Activated CD4-positive, alpha-beta T cell treated with anti-CD3 and anti-CD28 coated beads, Interleukin-2, amount 50 U/mL, for 48 hours (primary cell): Measurements from ENCODE around the gene ACADL.

Source experiments
- DNase-seq, 2 experiments: peaks; one replicate each; pipeline ENCODE4 v3.0.0-alpha.2; 2020

The ACADL gene

GRCh38 chr2:210169516-210170195 lies 55.6 kb downstream of the ACADL start:
- no peak for DNase-seq

- no peak for DNase-seq
These were observed 58.0 kb downstream of the ACADL start for GRCh38 chr2:210167227-210167626.

GRCh38 chr2:210162466-210163124 lies 62.7 kb downstream of the ACADL start:
- no peak for DNase-seq

- no peak for DNase-seq
These were observed 66.2 kb downstream of the ACADL start for GRCh38 chr2:210159059-210159458.

GRCh38 chr2:210158236-210158635 lies 67.0 kb downstream of the ACADL start:
- no peak for DNase-seq

GRCh38 chr2:210157526-210157925 lies 67.7 kb downstream of the ACADL start:
- no peak for DNase-seq

GRCh38 chr2:210147614-210148013 lies 77.6 kb downstream of the ACADL start:
- DNase-seq: no peak
